BE2C (cell line): Measurements from ENCODE around the gene GPRC5C.

Source experiments
- DNase-seq: peaks from one replicate; pipeline ENCODE4 v3.0.0-alpha.2; 2020
- H3K27me3 ChIP-seq: fragments of 250-450 bp; sonication (Bioruptor Pico); 2 replicates; pipeline ENCODE4 v1.5.1; 2020; ENCODE audit warnings: mild to moderate bottlenecking
- H3K36me3 ChIP-seq: fragments of 250-450 bp; sonication (Bioruptor Pico); 2 replicates; pipeline ENCODE4 v1.5.1; 2020; ENCODE audit warnings: mild to moderate bottlenecking
- H3K4me1 ChIP-seq: fragments of 250-450 bp; sonication (Bioruptor Pico); 2 replicates; pipeline ENCODE4 v1.5.1; 2020
- H3K4me3 ChIP-seq: 2 replicates; pipeline ENCODE4 v1.5.1; 2011; ENCODE audit warnings: low read depth, low read length
- H3K9me3 ChIP-seq: fragments of 250-450 bp; sonication (Bioruptor Pico); 2 replicates; pipeline ENCODE4 v1.5.1; 2020
- TF ChIP-seq, protein P1 (sequence below): IDR thresholded peaks from 2 replicates; pipeline ENCODE4 v1.5.1; 2012; ENCODE audit warnings: mild to moderate bottlenecking, low read depth, low read length

GPRC5C gene

DNA sequence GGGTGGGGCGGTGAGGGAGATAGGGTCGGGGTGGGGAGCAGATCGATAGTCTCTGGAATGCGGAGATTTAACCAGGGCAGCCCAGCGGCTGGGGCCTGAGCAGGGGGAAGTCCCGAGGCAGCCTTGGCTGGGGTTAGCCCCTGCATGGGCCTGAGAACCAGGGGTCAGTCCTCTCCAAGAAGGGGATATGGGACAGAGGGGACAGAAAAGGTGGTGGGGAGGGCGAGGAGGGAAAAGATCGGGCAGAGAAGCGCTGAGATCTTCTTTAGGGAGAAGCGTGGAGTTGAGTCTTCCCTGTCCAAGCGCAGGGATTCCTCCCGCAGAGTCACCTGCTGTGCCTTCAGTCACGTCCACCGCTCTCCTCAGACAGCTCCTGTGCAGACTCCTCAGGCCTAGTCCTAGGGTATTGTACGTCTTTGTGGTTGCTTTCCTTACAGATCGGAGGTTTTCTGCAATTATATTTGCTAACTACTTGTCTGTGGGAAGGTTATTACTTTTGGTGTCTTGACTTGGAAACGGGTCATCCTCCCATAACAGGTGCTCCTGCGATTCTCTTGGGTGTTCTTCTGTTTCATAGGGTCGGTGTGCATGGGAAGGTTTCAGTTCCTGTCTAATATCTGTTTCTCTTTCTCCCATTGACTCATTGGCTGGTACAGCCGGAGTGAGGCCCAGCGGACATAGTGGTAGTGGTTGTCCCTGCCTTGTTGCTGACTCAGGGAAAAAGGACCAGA lies 35.5 kb downstream of the GPRC5C start:
- Histone ChIP-seq H3K4me3 (no peak overlapping the region), H3K36me3 (no peaks in the 10 kb centered on the region), H3K4me1 (no peaks in the 10 kb centered on the region), H3K27me3 (peaks cover 17% of the 10 kb centered on the region), H3K9me3 (no peaks in the 10 kb centered on the region)
- TF ChIP-seq, protein P1, sequence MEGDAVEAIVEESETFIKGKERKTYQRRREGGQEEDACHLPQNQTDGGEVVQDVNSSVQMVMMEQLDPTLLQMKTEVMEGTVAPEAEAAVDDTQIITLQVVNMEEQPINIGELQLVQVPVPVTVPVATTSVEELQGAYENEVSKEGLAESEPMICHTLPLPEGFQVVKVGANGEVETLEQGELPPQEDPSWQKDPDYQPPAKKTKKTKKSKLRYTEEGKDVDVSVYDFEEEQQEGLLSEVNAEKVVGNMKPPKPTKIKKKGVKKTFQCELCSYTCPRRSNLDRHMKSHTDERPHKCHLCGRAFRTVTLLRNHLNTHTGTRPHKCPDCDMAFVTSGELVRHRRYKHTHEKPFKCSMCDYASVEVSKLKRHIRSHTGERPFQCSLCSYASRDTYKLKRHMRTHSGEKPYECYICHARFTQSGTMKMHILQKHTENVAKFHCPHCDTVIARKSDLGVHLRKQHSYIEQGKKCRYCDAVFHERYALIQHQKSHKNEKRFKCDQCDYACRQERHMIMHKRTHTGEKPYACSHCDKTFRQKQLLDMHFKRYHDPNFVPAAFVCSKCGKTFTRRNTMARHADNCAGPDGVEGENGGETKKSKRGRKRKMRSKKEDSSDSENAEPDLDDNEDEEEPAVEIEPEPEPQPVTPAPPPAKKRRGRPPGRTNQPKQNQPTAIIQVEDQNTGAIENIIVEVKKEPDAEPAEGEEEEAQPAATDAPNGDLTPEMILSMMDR: no peak
- no peak for DNase-seq

DNA sequence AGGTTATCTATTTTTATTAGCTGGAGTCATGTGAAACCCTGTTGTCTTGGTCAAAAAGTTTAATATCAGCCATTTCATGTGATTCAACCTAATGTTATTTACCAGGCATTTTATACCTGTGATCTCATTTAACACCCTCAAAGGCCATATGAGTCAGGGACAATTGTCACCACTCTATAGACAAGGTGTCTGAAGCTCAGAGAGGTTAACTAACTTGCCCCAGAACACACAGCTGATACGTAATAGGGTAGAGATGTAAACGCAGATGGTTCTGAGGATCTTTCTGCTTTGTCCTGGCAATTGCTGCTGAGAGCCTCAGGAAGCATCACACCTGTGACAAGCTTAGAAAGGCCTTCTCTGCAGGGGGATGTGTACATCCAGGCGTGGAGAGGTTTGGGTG lies 39.5 kb downstream of the GPRC5C start:
- Histone ChIP-seq H3K36me3 (no peaks in the 10 kb centered on the region), H3K4me1 (no peaks in the 10 kb centered on the region), H3K9me3 (no peaks in the 10 kb centered on the region; the same call in 1 of the 2 replicates), H3K27me3 (peaks cover 17% of the 10 kb centered on the region), H3K4me3 (no peak overlapping the region)
- no peak for DNase-seq
- TF ChIP-seq, protein P1: no peak

DNA sequence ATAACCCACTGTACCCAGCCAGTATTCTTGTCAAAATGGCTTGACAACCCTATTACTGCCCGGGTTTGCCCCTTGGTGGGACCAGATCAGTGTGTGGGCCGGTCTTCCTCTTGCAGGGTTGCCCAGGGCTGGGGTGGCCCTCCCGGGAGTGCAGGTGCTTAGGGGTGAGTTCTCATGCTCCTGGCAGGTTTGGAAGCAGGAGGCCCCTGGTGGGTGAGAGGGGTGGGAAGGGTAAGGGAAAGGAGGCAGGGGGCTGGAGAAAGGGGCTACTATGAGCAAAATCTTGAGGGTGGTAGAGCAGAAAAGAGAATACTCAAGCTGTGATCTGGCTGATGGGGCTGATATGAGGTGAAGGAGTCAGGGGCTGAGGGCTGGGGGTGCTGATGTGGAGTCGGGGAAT lies 41.0 kb downstream of the GPRC5C start:
- Histone ChIP-seq H3K4me1 (no peaks in the 10 kb centered on the region), H3K36me3 (no peaks in the 10 kb centered on the region), H3K9me3 (no peaks in the 10 kb centered on the region; the same call in 1 of the 2 replicates), H3K27me3 (peaks cover 21% of the 10 kb centered on the region), H3K4me3 (no peak overlapping the region)
- no peak for DNase-seq
- TF ChIP-seq, protein P1: no peak

DNA sequence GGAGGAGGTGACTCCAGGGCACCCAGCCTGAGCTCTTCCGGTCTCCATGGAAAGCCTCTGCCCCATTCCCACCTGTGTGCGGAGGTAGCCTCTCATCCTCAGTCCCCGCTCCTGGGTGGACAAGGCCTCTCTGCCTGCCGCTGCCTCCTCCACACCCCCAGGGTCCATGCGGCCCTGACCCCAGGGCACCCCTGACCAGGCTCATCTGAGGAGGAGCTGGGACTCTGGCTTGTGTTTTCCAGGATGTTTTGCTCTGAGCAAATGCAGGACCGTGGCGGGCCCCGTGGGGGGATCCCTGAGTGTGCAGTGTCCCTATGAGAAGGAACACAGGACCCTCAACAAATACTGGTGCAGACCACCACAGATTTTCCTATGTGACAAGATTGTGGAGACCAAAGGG lies 41.4 kb downstream of the GPRC5C start:
- H3K27me3 ChIP-seq: peaks cover 25% of the 10 kb centered on the region

DNA sequence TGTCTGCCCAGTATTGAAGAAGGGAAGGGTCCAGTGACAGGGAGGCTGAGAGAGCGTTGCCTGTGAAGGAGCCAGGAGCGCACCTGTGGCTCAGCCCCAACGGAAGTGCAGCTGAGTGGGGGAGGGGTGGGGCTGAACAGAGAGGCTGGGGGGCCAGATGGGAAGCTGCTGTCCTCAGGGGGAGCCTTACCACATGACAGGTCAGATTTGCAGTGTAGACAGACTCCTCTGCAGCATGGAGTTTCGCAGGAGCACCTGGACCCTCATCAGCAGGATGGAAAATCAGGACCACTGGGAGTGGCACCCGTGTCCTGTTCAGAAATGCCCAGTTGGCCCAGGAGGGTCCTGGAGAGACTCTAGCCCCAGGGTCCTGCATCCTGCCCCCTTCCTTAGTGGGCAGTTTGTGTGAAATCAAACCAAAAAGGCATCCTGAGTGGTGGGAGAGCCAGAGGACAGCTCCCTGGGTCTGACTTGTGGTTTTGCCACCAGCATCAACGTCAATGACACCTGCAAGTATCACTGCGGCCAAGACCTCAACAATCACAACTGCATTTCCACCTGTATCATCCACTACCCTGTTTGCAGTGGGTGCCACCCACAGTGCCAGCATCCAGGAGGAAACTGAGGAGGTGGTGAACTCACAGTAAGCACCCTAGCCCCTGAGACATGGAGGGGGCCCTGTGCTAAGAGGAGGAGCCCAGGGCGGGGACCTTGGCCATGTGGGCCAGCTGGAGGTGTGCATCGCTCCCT lies 42.3 kb downstream of the GPRC5C start:
- peaks cover 30% of the 10 kb centered on the region for H3K27me3 ChIP-seq
- H3K36me3 ChIP-seq: no peaks in the 10 kb centered on the region
- H3K4me3 ChIP-seq: no peak overlapping the region
- TF ChIP-seq, protein P1: no peak
- no peaks in the 10 kb centered on the region; the same call in 1 of the 2 replicates for H3K9me3 ChIP-seq
- H3K4me1 ChIP-seq: no peaks in the 10 kb centered on the region
- no peak for DNase-seq

More for the DNA sequence above, 41.4 kb downstream of the GPRC5C start:
- DNase-seq: no peak
- no peaks in the 10 kb centered on the region for H3K36me3 ChIP-seq
- TF ChIP-seq, protein P1: no peak
- H3K4me3 ChIP-seq: no peak overlapping the region
- no peaks in the 10 kb centered on the region; the same call in 1 of the 2 replicates for H3K9me3 ChIP-seq
- no peaks in the 10 kb centered on the region for H3K4me1 ChIP-seq

DNA sequence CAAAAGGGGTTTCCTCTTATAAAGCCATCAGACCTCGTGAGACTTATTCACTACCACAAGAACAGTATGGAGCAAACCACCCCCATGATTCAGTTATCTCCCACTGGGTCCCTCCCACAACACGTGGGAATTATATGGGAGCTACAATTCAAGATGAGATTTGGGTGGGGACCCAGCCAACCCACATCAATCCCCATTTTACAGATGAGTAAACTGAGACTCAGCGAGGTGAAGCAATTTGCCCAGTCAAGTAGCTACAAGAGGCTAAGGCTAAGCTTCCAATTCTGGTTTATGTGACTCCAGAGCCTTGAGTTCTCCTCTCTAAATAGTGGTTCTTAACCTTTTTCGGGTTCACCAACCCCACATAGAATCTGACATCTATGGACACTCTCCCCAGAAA lies 43.3 kb downstream of the GPRC5C start:
- DNase-seq: no peak
- no peak overlapping the region for H3K4me3 ChIP-seq
- peaks cover 36% of the 10 kb centered on the region for H3K27me3 ChIP-seq
- H3K9me3 ChIP-seq: no peaks in the 10 kb centered on the region; the same call in 1 of the 2 replicates
- H3K36me3 ChIP-seq: no peaks in the 10 kb centered on the region
- TF ChIP-seq, protein P1: no peak
- H3K4me1 ChIP-seq: no peaks in the 10 kb centered on the region
